HEK293 (cell line): Measurements from ENCODE around the gene G2E3.

Experiments used
- CTCF ChIA-PET: fragments of 350-600 bp; formaldehyde crosslinking; extraction: SDS; loops from one replicate; lab custom pipeline; 2021; ENCODE audit warnings: antibody characterized with exemption; lab: Yijun Ruan, JAX
- POLR2A ChIA-PET: fragments of 300-600 bp; formaldehyde crosslinking; extraction: SDS; loops from one replicate; lab custom pipeline; 2020; ENCODE audit warnings: antibody characterized with exemption, inconsistent platforms; lab: Yijun Ruan, JAX
- H3K27ac ChIP-seq: fragments of 200-500 bp; sonication (Bioruptor generic); 2 replicates; pipeline ENCODE4 v1.5.1; 2014; ENCODE audit warnings: low read depth, low read length, control low read depth, inconsistent platforms; ENCODE audit errors: extremely low read depth
- H3K36me3 ChIP-seq, 2 experiments: fragments of 200-500 bp in 1 of 2; sonication (Bioruptor generic) in 1 of 2; 1 replicate in 1 of 2; 2 replicates in 1 of 2; pipeline ENCODE4 v1.5.1; 2014 to 2017; ENCODE audit warnings: inconsistent platforms in 2 of 2, low read length in 2 of 2; ENCODE audit not compliant: control insufficient read depth in 2 of 2, insufficient read depth in 1 of 2
- H3K4me1 ChIP-seq: fragments of 200-500 bp; sonication (Bioruptor generic); 2 replicates; pipeline ENCODE4 v1.5.1; 2014; ENCODE audit warnings: mild to moderate bottlenecking, low read length, inconsistent platforms; ENCODE audit not compliant: control insufficient read depth, insufficient read depth
- H3K4me3 ChIP-seq: 2 replicates; pipeline ENCODE4 v1.5.1; 2011; ENCODE audit warnings: low read depth, mild to moderate bottlenecking, control low read depth, low read length, moderate library complexity
- H3K9me3 ChIP-seq: fragments of 200-500 bp; sonication (Bioruptor generic); 2 replicates; pipeline ENCODE4 v1.5.1; 2014; ENCODE audit warnings: low read depth, low read length, inconsistent platforms; ENCODE audit not compliant: control insufficient read depth, insufficient read depth
- HIC1 ChIP-seq: fragments of 450-650 bp; formaldehyde crosslinking; IDR thresholded peaks from 2 replicates; pipeline ENCODE4 v1.5.1; 2016; ENCODE audit warnings: missing biosample characterization, missing genetic modification characterization
- HOXC10 ChIP-seq: sonication (generic); formaldehyde crosslinking; IDR thresholded peaks from 2 replicates; pipeline ENCODE4 v1.8.1; 2023; ENCODE audit warnings: mild to moderate bottlenecking, missing genetic modification reagents
- OVOL3 ChIP-seq: fragments of 450-650 bp; formaldehyde crosslinking; IDR thresholded peaks from 2 replicates; pipeline ENCODE4 v1.5.1; 2016; ENCODE audit warnings: missing biosample characterization, missing genetic modification characterization
- REPIN1 ChIP-seq: fragments of 450-650 bp; formaldehyde crosslinking; IDR thresholded peaks from 2 replicates; pipeline ENCODE4 v1.5.1; 2017; ENCODE audit warnings: missing biosample characterization, missing genetic modification characterization, low read depth
- ZBTB11 ChIP-seq: fragments of 450-650 bp; formaldehyde crosslinking; conservative IDR thresholded peaks from 2 replicates; pipeline ENCODE4 v1.5.1; 2016; ENCODE audit warnings: low read depth, missing biosample characterization, missing genetic modification characterization
- ZEB2 ChIP-seq: fragments of 450-650 bp; formaldehyde crosslinking; IDR thresholded peaks from 2 replicates; pipeline ENCODE4 v1.5.1; 2016; ENCODE audit warnings: missing biosample characterization, missing genetic modification characterization
- ZNF324 ChIP-seq: fragments of 450-650 bp; formaldehyde crosslinking; IDR thresholded peaks from 2 replicates; pipeline ENCODE4 v1.5.1; 2016; ENCODE audit warnings: missing biosample characterization, missing genetic modification characterization
- ZNF449 ChIP-seq: fragments of 450-650 bp; formaldehyde crosslinking; IDR thresholded peaks from 2 replicates; pipeline ENCODE4 v1.5.1; 2017; ENCODE audit warnings: missing biosample characterization, mild to moderate bottlenecking, missing genetic modification characterization, moderate library complexity
- ZNF692 ChIP-seq: fragments of 450-650 bp; formaldehyde crosslinking; IDR thresholded peaks from 2 replicates; pipeline ENCODE4 v1.5.1; 2016; ENCODE audit warnings: missing biosample characterization, missing genetic modification characterization

G2E3 gene

DNA sequence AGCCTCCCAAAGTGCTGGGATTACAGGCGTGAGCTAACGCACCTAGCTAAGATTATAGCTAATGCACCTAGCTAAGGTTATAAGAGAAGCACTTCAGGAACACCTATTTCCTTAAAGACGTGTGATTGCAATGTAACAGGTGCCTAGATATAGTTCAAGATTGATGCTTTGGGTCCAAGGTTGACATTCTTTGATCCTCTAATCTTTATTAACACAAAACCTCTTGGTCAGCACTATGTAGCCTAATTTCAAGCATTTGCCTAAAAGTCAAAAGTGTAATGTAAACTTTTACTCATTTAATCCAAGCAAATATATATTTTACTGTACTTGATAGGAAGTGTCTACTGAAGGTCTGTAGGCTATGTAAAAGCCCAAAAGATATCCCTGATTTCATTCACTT lies 99.7 kb downstream of the G2E3 start (continued):
- TF ChIP-seq ZEB2, result no peak

DNA sequence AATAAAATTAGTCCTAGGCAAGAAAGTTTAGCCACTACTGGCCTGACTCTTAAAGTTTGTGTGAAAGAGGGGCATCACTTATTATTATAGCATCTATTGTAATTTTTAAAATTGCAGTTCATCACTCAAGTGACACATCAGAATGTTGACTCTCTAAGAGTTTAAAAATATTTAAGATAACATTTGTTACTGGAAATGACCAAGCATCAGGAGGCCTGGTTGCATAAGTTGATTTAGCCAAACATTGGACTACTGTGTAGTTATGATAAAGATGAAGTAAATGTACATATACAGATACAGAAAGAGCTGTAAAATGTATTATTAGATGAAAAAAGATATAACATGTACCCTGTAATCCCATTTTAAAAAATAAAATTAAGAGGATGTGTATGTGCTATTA lies 110.6 kb downstream of the G2E3 start:
- Histone ChIP-seq H3K4me3 (no peak overlapping the region), H3K27ac (no peak overlapping the region), H3K9me3 (no peaks in the 10 kb centered on the region), H3K36me3 (peaks cover 8 to 24% of the 10 kb centered on the region in 2 experiments), H3K4me1 (no peaks in the 10 kb centered on the region)
- TF ChIP-seq ZNF449 (tag by site-specific recombination), result no peak
- TF ChIP-seq OVOL3 (tag by site-specific recombination), result no peak
- TF ChIP-seq HIC1 (tag by site-specific recombination), result no peak
- no peak for TF ChIP-seq HOXC10 (CRISPR knock-in tag)
- no peak for TF ChIP-seq ZNF692 (tag by site-specific recombination)
- no peak for TF ChIP-seq ZBTB11 (tag by site-specific recombination)
- TF ChIP-seq ZNF324 (tag by site-specific recombination), result no peak
- no peak for TF ChIP-seq REPIN1 (tag by site-specific recombination)
- ChIA-PET POLR2A (no interaction called here), CTCF (interaction anchor here (0.7 kb wide), 1 partner anchor 338 kb away, joined by 3 read pairs; no protein-coding TSS in a partner anchor)
